ENCODE results near the gene RBM4. TPM values are rescaled to one million over a fixed set of nuclear protein-coding genes. Genes with fewer than 3 reads are reported as not detected.

RBM4 gene
- total and polyA plus RNA-seq, 9 of the 15 experiments (the other 6 are each of a cell fraction or from before 2014, with no cell fraction given): 81.6 to 233 (median 122) TPM

- TF ChIP-seq ATF1 (CRISPR knock-in tag; IDR thresholded peaks at IDR 0.05): no peak
- TF ChIP-seq ATF1 (tag; IDR thresholded peaks at IDR 0.05): peak; percentile 93
- 0 out of 2 replicates have a peak, but pooled peaks have one; percentile 38 for TF ChIP-seq ELF1 (tag; IDR thresholded peaks at IDR 0.05)
- peak; percentile 3 for TF ChIP-seq PRDM10 (IDR thresholded peaks at IDR 0.05; ENCODE audit: partially characterized antibody)
- peak; percentile 76 for TF ChIP-seq TAF1 (IDR thresholded peaks at IDR 0.05; ENCODE audit: control insufficient read depth, extremely low read depth, insufficient read depth, low read length, severe bottlenecking)
- no peak for TF ChIP-seq ZNF79 (CRISPR knock-in tag; IDR thresholded peaks at IDR 0.05; ENCODE audit: low read depth)
- no peak for TF ChIP-seq CSDE1 (IDR thresholded peaks at IDR 0.05)
- no peak for TF ChIP-seq STAG1 (CRISPR knock-in tag; IDR thresholded peaks at IDR 0.05; ENCODE audit: borderline replicate concordance)
- no peak for TF ChIP-seq SMARCC2 (IDR thresholded peaks at IDR 0.05; ENCODE audit: low read depth)
- peak; percentile 49; the same call in 1 of the 2 replicates for TF ChIP-seq TAF7 (tag; IDR thresholded peaks at IDR 0.05)
- no peak for TF ChIP-seq PHTF2 (CRISPR knock-in tag; IDR thresholded peaks at IDR 0.05)
- TF ChIP-seq MNT (conservative IDR thresholded peaks at IDR 0.05): peak; percentile 87 to 90; a peak in 3 of 4 replicates
- no peak for TF ChIP-seq CGGBP1 (CRISPR knock-in tag; IDR thresholded peaks at IDR 0.05)
- peak; percentile 85; the same call in 1 of the 2 replicates for TF ChIP-seq HBP1 (CRISPR knock-in tag; IDR thresholded peaks at IDR 0.05)
- peak in 1 of 2 experiments; percentile 76; a peak in 1 of 4 replicates for TF ChIP-seq HDAC1 (IDR thresholded peaks at IDR 0.05)
- TF ChIP-seq KLF16 (IDR thresholded peaks at IDR 0.05): no peak
- TF ChIP-seq TSHZ1 (CRISPR knock-in tag; IDR thresholded peaks at IDR 0.05): no peak
Measured at GRCh38 chr11:66677599-66678375, 39.3 kb downstream of the RBM4 start, which contains the start of gene RBM4B (continued).
